Keratinocyte (primary cell): ENCODE results near the gene CNTNAP2. TPM values are rescaled to one million over a fixed set of nuclear protein-coding genes. Genes with fewer than 3 reads are reported as not detected.

ENCODE experiments used
- DNase-seq: peaks from one replicate; pipeline ENCODE4 v3.0.0-alpha.2; 2011; ENCODE audit warnings: low read depth, missing footprints, low spot score
- FAIRE-seq: peaks from 2 replicates; lab custom pipeline; 2011; peaks lifted over from hg19 to GRCh38; lab: Jason Lieb, UNC
- H2AFZ ChIP-seq: 2 replicates; pipeline ENCODE4 v1.6.0; 2012; ENCODE audit warnings: low read length, control low read depth, inconsistent platforms; ENCODE audit not compliant: control insufficient read depth
- H3K27ac ChIP-seq: 2 replicates; pipeline ENCODE4 v1.5.1; 2011; ENCODE audit warnings: low read length; ENCODE audit not compliant: control insufficient read depth, insufficient read depth
- H3K27me3 ChIP-seq: 3 replicates; pipeline ENCODE4 v1.6.0; 2011; ENCODE audit warnings: low read length; ENCODE audit not compliant: control insufficient read depth, insufficient read depth; ENCODE audit errors: extremely low read depth
- H3K36me3 ChIP-seq, 2 experiments: 2 replicates in 1 of 2; 3 replicates in 1 of 2; pipeline ENCODE4 v1.5.1; 2011; ENCODE audit warnings: low read length in 2 of 2, mild to moderate bottlenecking in 1 of 2; ENCODE audit not compliant: control insufficient read depth in 2 of 2, insufficient read depth in 2 of 2; ENCODE audit errors: extremely low read depth in 1 of 2
- H3K4me1 ChIP-seq: 3 replicates; pipeline ENCODE4 v1.5.1; 2011; ENCODE audit warnings: low read length; ENCODE audit not compliant: control insufficient read depth, insufficient read depth; ENCODE audit errors: extremely low read depth
- H3K4me2 ChIP-seq: 3 replicates; pipeline ENCODE4 v1.6.0; 2011; ENCODE audit warnings: low read depth, low read length; ENCODE audit not compliant: control insufficient read depth, insufficient read depth; ENCODE audit errors: extremely low read depth
- H3K4me3 ChIP-seq, 3 experiments: fragments of 200-600 bp in 1 of 3; sonication (generic) in 1 of 3; 2 replicates in 2 of 3; 3 replicates in 1 of 3; pipeline ENCODE4 v1.5.1; 2011 to 2016; ENCODE audit warnings: low read length in 3 of 3, mild to moderate bottlenecking in 3 of 3, control low read depth in 2 of 3, inconsistent platforms in 1 of 3, low read depth in 1 of 3, mixed read lengths in 1 of 3, mixed run types in 1 of 3, moderate library complexity in 1 of 3; ENCODE audit not compliant: control insufficient read depth in 2 of 3, insufficient read depth in 2 of 3; ENCODE audit errors: extremely low read depth in 1 of 3
- H3K79me2 ChIP-seq: 2 replicates; pipeline ENCODE4 v1.6.0; 2012; ENCODE audit warnings: low read length; ENCODE audit not compliant: control insufficient read depth, insufficient read depth
- H3K9ac ChIP-seq: 3 replicates; pipeline ENCODE4 v1.6.0; 2011; ENCODE audit warnings: low read length; ENCODE audit not compliant: control insufficient read depth, insufficient read depth; ENCODE audit errors: extremely low read depth
- H3K9me1 ChIP-seq: 3 replicates; pipeline ENCODE4 v1.6.0; 2011; ENCODE audit warnings: low read length; ENCODE audit not compliant: control insufficient read depth, insufficient read depth; ENCODE audit errors: extremely low read depth
- H3K9me3 ChIP-seq: 2 replicates; pipeline ENCODE4 v1.5.1; 2012; ENCODE audit warnings: low read depth, low read length; ENCODE audit not compliant: control insufficient read depth
- H4K20me1 ChIP-seq: 3 replicates; pipeline ENCODE4 v1.6.0; 2011; ENCODE audit warnings: low read length; ENCODE audit not compliant: control insufficient read depth, insufficient read depth; ENCODE audit errors: extremely low read depth
- CTCF ChIP-seq, 3 experiments: IDR thresholded peaks in 1 of 3; conservative IDR thresholded peaks in 1 of 3; optimal IDR thresholded peaks in 1 of 3; 2 replicates in 2 of 3; 3 replicates in 1 of 3; pipeline versions ENCODE3 to v1.5.1; 2011; ENCODE audit warnings: low read length in 3 of 3, mild to moderate bottlenecking in 3 of 3, moderate library complexity in 2 of 3, control low read depth in 1 of 3, inconsistent platforms in 1 of 3; ENCODE audit not compliant: insufficient read depth in 2 of 3; ENCODE audit errors: extremely low read depth in 1 of 3
- EZH2 ChIP-seq: IDR thresholded peaks from one replicate; pipeline ENCODE4 v1.6.1; 2012; ENCODE audit warnings: inconsistent platforms, mild to moderate bottlenecking, low read length, moderate library complexity
- dilution Hi-C: fragments of 300-500 bp; cut with MboI; formaldehyde crosslinking; loops from one replicate; pipeline ENCODE4 v1.7.0; 2020; ENCODE audit warnings: low sequenced_read_pairs; ENCODE audit not compliant: extremely low pct_ligation_motif_present
- polyA plus RNA-seq, 5 experiments: library from polyadenylated mRNA; depleted of rRNA in 3 of 5; stranded (reverse) in 3 of 5; stranded (forward) in 1 of 5; unstranded in 1 of 5; fragments of >200 nt; gene quantifications; 1 replicate in 1 of 5; 2 replicates in 3 of 5; 3 replicates in 1 of 5; pipeline versions ENCODE4 v1.2.1 to v1.2.3, GENCODE V29; 2011 to 2012; ENCODE audit warnings: missing spikeins in 2 of 5, low read depth in 1 of 5, low replicate concordance in 1 of 5

The CNTNAP2 gene
- polyA plus RNA-seq, 1 donor (not counting 4 experiments of a cell fraction or from before 2014, with no cell fraction given) = 1.4 TPM

- DNase-seq = no peak
- Histone ChIP-seq H3K9ac (no peak overlapping the region), H3K79me2 (no peaks in the 10 kb centered on the region), H3K9me3 (no peaks in the 10 kb centered on the region), H3K9me1 (no peaks in the 10 kb centered on the region), H3K27ac (no peak overlapping the region), H3K4me1 (no peaks in the 10 kb centered on the region), H3K36me3 (no peaks in the 10 kb centered on the region), H4K20me1 (no peaks in the 10 kb centered on the region), H3K27me3 (no peaks in the 10 kb centered on the region), H2AFZ (no peak overlapping the region), H3K4me2 (no peak overlapping the region), H3K4me3 (no peak overlapping the region)
- dilution Hi-C loops = no loop called here
- no peak for TF ChIP-seq CTCF (optimal IDR thresholded peaks at IDR 0.05 in 1 of 3, IDR thresholded peaks at IDR 0.05 in 1 of 3, conservative IDR thresholded peaks at IDR 0.05 in 1 of 3; ENCODE audit: extremely low read depth in 1 of 3, insufficient read depth in 2 of 3, low read length in 3 of 3)
- no peak for TF ChIP-seq EZH2
- no peak for FAIRE-seq
These were observed 603.6 kb downstream of the CNTNAP2 start for GRCh38 chr7:146720195-146720594.

GRCh38 chr7:146722986-146723385, 606.4 kb downstream of the CNTNAP2 start:
- Histone ChIP-seq H3K9ac (no peak overlapping the region), H3K36me3 (no peaks in the 10 kb centered on the region), H3K4me1 (no peaks in the 10 kb centered on the region), H4K20me1 (no peaks in the 10 kb centered on the region), H3K9me1 (no peaks in the 10 kb centered on the region), H3K79me2 (no peaks in the 10 kb centered on the region), H3K27me3 (no peaks in the 10 kb centered on the region), H3K9me3 (no peaks in the 10 kb centered on the region), H2AFZ (no peak overlapping the region), H3K4me3 (no peak overlapping the region), H3K4me2 (no peak overlapping the region), H3K27ac (no peak overlapping the region)
- no peak for DNase-seq
- no peak for FAIRE-seq
- TF ChIP-seq EZH2 = no peak
- TF ChIP-seq CTCF (optimal IDR thresholded peaks at IDR 0.05 in 1 of 3, IDR thresholded peaks at IDR 0.05 in 1 of 3, conservative IDR thresholded peaks at IDR 0.05 in 1 of 3; ENCODE audit: extremely low read depth in 1 of 3, insufficient read depth in 2 of 3, low read length in 3 of 3) = no peak
- dilution Hi-C loops = no loop called here
